CD14-positive monocyte (primary cell): Measurements from ENCODE around the gene CNGB1. TPM values are rescaled to one million over a fixed set of nuclear protein-coding genes. Genes with fewer than 3 reads are reported as not detected.

Source experiments
- DNase-seq, 3 donors: peaks; one replicate each; pipeline ENCODE4 v3.0.0-alpha.2; 2011 to 2022
- H2AFZ ChIP-seq: 2 replicates; pipeline ENCODE4 v1.6.0; 2012; ENCODE audit warnings: mild to moderate bottlenecking, low read depth, low read length, inconsistent platforms; ENCODE audit not compliant: insufficient read depth, poor library complexity, severe bottlenecking
- H3K27ac ChIP-seq, 2 donors: 1 replicate in 1 of 2; 2 replicates in 1 of 2; pipeline ENCODE4 v1.5.1; 2012 to 2013; ENCODE audit warnings: low read length in 2 of 2, control low read depth in 1 of 2, inconsistent platforms in 1 of 2, low read depth in 1 of 2, mild to moderate bottlenecking in 1 of 2
- H3K27me3 ChIP-seq, 2 donors: one replicate each; pipeline versions ENCODE4 v1.6.0 to v1.6.1; 2011 to 2013; ENCODE audit warnings: low read length in 2 of 2; ENCODE audit not compliant: control insufficient read depth in 2 of 2, insufficient read depth in 2 of 2
- H3K36me3 ChIP-seq, 2 donors: replicated peaks in 1 of 2; 1 replicate in 1 of 2; 2 replicates in 1 of 2; pipeline versions ENCODE4 v1.5.1 to v1.6.1; 2012 to 2013; ENCODE audit warnings: low read length in 2 of 2, control low read depth in 1 of 2, inconsistent platforms in 1 of 2, mild to moderate bottlenecking in 1 of 2; ENCODE audit not compliant: insufficient read depth in 2 of 2, control insufficient read depth in 1 of 2
- H3K4me1 ChIP-seq, 2 donors: 1 replicate in 1 of 2; 2 replicates in 1 of 2; pipeline versions ENCODE4 v1.5.1 to v1.6.1; 2012 to 2013; ENCODE audit warnings: low read length in 2 of 2, control low read depth in 1 of 2, inconsistent platforms in 1 of 2, mild to moderate bottlenecking in 1 of 2, moderate library complexity in 1 of 2; ENCODE audit not compliant: insufficient read depth in 2 of 2, control insufficient read depth in 1 of 2
- H3K4me2 ChIP-seq: replicated peaks from 2 replicates; pipeline ENCODE3; 2012; ENCODE audit warnings: low read length, moderate library complexity, mild to moderate bottlenecking; ENCODE audit not compliant: poor library complexity, severe bottlenecking; ENCODE audit errors: extremely low read depth
- H3K4me3 ChIP-seq, 3 experiments: fragments of 200-600 bp in 1 of 3; sonication (generic) in 1 of 3; replicated peaks in 1 of 3; 1 replicate in 2 of 3; 2 replicates in 1 of 3; pipeline ENCODE4 v1.5.1; 2011 to 2013; ENCODE audit warnings: low read length in 3 of 3, mild to moderate bottlenecking in 3 of 3, control low read depth in 2 of 3, low read depth in 2 of 3, inconsistent platforms in 1 of 3, moderate library complexity in 1 of 3
- H3K79me2 ChIP-seq: 2 replicates; pipeline ENCODE4 v1.6.0; 2012; ENCODE audit warnings: mild to moderate bottlenecking, control low read depth, inconsistent platforms, low read length, moderate library complexity; ENCODE audit not compliant: insufficient read depth
- H3K9ac ChIP-seq: 2 replicates; pipeline ENCODE4 v1.6.0; 2017; ENCODE audit warnings: low read length, mild to moderate bottlenecking; ENCODE audit not compliant: insufficient read depth, poor library complexity, severe bottlenecking
- H3K9me3 ChIP-seq, 2 donors: replicated peaks in 1 of 2; 1 replicate in 1 of 2; 2 replicates in 1 of 2; pipeline versions ENCODE4 v1.5.1 to v1.6.1; 2012 to 2013; ENCODE audit warnings: low read length in 2 of 2, control low read depth in 1 of 2; ENCODE audit not compliant: control insufficient read depth in 1 of 2, insufficient read depth in 1 of 2
- H4K20me1 ChIP-seq: 2 replicates; pipeline ENCODE4 v1.6.0; 2012; ENCODE audit warnings: mild to moderate bottlenecking, low read length, control low read depth, moderate library complexity; ENCODE audit not compliant: insufficient read depth
- H3K27ac Mint-ChIP-seq, 7 donors: one replicate each; pipeline ENCODE4 v1.8.0; 2020; ENCODE audit warnings: mild to moderate bottlenecking in 7 of 7, mixed read lengths in 7 of 7, moderate library complexity in 6 of 7, inconsistent platforms in 2 of 7
- H3K27me3 Mint-ChIP-seq, 3 donors: one replicate each; pipeline ENCODE4 v1.8.0; 2021 to 2022; ENCODE audit warnings: low read depth in 3 of 3, mild to moderate bottlenecking in 3 of 3, mixed read lengths in 3 of 3, moderate library complexity in 3 of 3, inconsistent platforms in 1 of 3
- H3K36me3 Mint-ChIP-seq, 2 donors: one replicate each; pipeline ENCODE4 v1.8.0; 2020; ENCODE audit warnings: mixed read lengths in 2 of 2, inconsistent platforms in 1 of 2, mild to moderate bottlenecking in 1 of 2
- H3K4me1 Mint-ChIP-seq: one replicate; pipeline ENCODE4 v1.8.0; 2020; ENCODE audit warnings: mild to moderate bottlenecking, mixed read lengths
- H3K4me3 Mint-ChIP-seq, 2 donors: one replicate each; pipeline ENCODE4 v1.8.0; 2020; ENCODE audit warnings: mild to moderate bottlenecking in 2 of 2, mixed read lengths in 2 of 2, moderate library complexity in 1 of 2
- H3K9me3 Mint-ChIP-seq, 7 donors: one replicate each; pipeline ENCODE4 v1.8.0; 2020 to 2022; ENCODE audit warnings: mixed read lengths in 7 of 7, mild to moderate bottlenecking in 6 of 7, moderate library complexity in 6 of 7, inconsistent platforms in 2 of 7
- WGBS: methylation state at CpG from one replicate; pipeline ENCODE4 v1.1.5; 2013; ENCODE audit warnings: missing lambda C conversion rate; ENCODE audit not compliant: insufficient coverage; 5-methylcytosine and 5-hydroxymethylcytosine counted together
- intact Hi-C, 2 donors: fragments of 100-400 bp; cut with micrococcal nuclease; formaldehyde crosslinking; loops; one replicate each; pipeline versions ENCODE4 v1.15.0 to v1.15.1; 2023
- polyA plus RNA-seq, 3 donors: library from polyadenylated mRNA; depleted of rRNA in 1 of 3; unstranded in 2 of 3; stranded (reverse) in 1 of 3; fragments of 300-500 nt in 2 of 3; fragments of >200 nt in 1 of 3; fragmentation: Illumina TruSeq in 2 of 3; gene quantifications; 1 replicate in 2 of 3; 2 replicates in 1 of 3; pipeline ENCODE4 v1.2.3, GENCODE V29; 2012 to 2021
- TF ChIP-seq, protein P1 (sequence below): fragments of 200-600 bp; IDR thresholded peaks from one replicate; pipeline ENCODE4 v1.8.0; 2022; ENCODE audit warnings: antibody characterized with exemption, mild to moderate bottlenecking

CNGB1 gene
- polyA plus RNA-seq, 3 donors: not detected

DNA sequence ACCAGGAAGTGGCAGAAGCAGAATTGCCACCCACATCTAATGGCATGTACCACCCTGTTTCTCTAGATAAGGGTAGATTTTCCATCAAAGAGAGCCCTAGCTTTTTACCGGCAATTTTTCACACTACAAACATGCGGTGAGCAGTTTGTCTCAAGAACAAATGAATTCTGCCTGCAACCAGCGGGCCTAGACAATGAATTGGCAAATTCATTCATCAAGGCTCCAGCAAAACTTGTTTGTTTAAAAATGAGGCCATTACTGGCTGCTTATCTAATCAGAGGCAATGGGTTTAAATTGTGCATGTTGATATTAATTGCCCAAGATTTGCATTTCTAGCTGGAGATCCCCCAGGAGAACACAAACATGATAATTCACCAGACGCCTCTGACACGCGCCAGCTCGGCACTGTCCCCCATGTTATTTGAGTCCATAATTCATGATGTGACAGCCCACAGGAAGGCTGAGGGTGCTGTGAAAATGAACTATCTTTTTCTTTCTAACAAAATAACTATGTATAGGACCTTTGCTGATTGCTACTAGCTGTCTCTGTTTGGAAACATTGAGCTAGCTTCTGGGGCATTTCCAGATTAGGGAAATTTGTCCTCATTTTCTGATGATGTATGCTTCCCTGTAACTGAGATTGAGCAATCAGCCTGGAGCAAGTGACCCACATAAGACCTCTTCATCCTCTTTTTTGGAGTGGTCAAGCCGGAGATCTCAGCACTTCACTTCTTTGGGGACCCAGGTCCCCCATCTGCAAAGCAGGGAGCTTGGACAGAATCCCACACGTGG lies 80.8 kb downstream of the CNGB1 start:
- intact Hi-C loops: loop anchor here (5.0 kb wide), 2 partner anchors 88 to 112 kb away; partner anchors contain the start of genes KIFC3 (in 1 of the 2), USB1 (in 1 of the 2) and ZNF319 (in 1 of the 2)
- peak; percentile 32 to 91 (median 60) for DNase-seq
- TF ChIP-seq, protein P1, sequence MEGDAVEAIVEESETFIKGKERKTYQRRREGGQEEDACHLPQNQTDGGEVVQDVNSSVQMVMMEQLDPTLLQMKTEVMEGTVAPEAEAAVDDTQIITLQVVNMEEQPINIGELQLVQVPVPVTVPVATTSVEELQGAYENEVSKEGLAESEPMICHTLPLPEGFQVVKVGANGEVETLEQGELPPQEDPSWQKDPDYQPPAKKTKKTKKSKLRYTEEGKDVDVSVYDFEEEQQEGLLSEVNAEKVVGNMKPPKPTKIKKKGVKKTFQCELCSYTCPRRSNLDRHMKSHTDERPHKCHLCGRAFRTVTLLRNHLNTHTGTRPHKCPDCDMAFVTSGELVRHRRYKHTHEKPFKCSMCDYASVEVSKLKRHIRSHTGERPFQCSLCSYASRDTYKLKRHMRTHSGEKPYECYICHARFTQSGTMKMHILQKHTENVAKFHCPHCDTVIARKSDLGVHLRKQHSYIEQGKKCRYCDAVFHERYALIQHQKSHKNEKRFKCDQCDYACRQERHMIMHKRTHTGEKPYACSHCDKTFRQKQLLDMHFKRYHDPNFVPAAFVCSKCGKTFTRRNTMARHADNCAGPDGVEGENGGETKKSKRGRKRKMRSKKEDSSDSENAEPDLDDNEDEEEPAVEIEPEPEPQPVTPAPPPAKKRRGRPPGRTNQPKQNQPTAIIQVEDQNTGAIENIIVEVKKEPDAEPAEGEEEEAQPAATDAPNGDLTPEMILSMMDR: no peak
- H3K9ac ChIP-seq: no peak overlapping the region
- Mint-ChIP-seq H3K27ac (peak overlapping the region in 6 of 7 donors; percentile 2 to 86 (median 64)), H3K36me3 (no peaks in the 10 kb centered on the region), H3K4me1 (peaks cover 54% of the 10 kb centered on the region), H3K4me3 (peak overlapping the region in 1 of 2 donors; percentile 4), H3K27me3 (peaks cover 5 to 9% (median 6%) of the 10 kb centered on the region in 3 donors), H3K9me3 (peaks cover 0 to 3% (median 0%) of the 10 kb centered on the region in 7 donors)
- H3K9me3 ChIP-seq: no peaks in the 10 kb centered on the region
- H3K4me3 ChIP-seq: no peak overlapping the region
- no peak overlapping the region for H2AFZ ChIP-seq
- H3K4me1 ChIP-seq: peaks cover 49 to 53% of the 10 kb centered on the region in 2 donors
- peak overlapping the region; percentile 1 to 17 for H3K27ac ChIP-seq
- H3K36me3 ChIP-seq: no peaks in the 10 kb centered on the region
- 46% methylated on average over 3 of the region's 9 CpGs for WGBS
- no peaks in the 10 kb centered on the region for H3K27me3 ChIP-seq
- no peaks in the 10 kb centered on the region for H4K20me1 ChIP-seq
- no peaks in the 10 kb centered on the region for H3K79me2 ChIP-seq
- H3K4me2 ChIP-seq: no peak overlapping the region

DNA sequence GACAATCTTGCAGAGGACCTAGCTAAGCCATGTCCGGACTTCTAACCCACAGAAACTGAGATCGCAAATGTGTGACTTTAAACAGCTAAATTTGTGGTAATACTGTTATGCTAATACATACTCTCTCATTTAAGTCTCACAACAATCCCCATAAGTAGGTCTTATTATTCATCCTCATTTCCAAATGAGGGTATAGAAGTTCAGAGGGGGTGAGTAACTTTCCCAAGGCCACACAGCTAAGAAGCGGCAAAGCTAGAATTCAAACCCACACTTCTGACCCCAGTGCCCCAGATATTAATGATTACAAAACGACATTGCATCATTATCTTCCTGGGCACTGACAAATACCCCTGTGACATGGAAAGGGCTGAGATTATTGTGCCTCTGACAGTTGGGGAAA lies 81.4 kb downstream of the CNGB1 start:
- peaks cover 11 to 15% (median 12%) of the 10 kb centered on the region in 3 donors for H3K27me3 Mint-ChIP-seq
- Histone ChIP-seq H3K27ac (peak overlapping the region in 1 of 2 donors; percentile 1), H3K9ac (no peak overlapping the region), H3K79me2 (no peaks in the 10 kb centered on the region), H4K20me1 (no peaks in the 10 kb centered on the region), H3K4me2 (no peak overlapping the region), H3K36me3 (no peaks in the 10 kb centered on the region), H3K4me3 (no peak overlapping the region), H2AFZ (no peak overlapping the region), H3K27me3 (peaks cover 0 to 6% of the 10 kb centered on the region in 2 donors), H3K4me1 (peaks cover 44 to 46% of the 10 kb centered on the region in 2 donors), H3K9me3 (no peaks in the 10 kb centered on the region)
- no peak overlapping the region for H3K4me3 Mint-ChIP-seq
- TF ChIP-seq, protein P1: no peak
- DNase-seq: peak; percentile 9 to 79 (median 41)
- WGBS: no CpG with 5 or more reads among the region's 4 CpGs
- no peaks in the 10 kb centered on the region for H3K36me3 Mint-ChIP-seq
- peaks cover 0 to 3% (median 1%) of the 10 kb centered on the region in 7 donors for H3K9me3 Mint-ChIP-seq
- peaks cover 48% of the 10 kb centered on the region for H3K4me1 Mint-ChIP-seq
- intact Hi-C loops: no loop called here
- peak overlapping the region in 2 of 7 donors; percentile 40 to 44 for H3K27ac Mint-ChIP-seq
